VCaP (cell line): ENCODE measurements around the gene LRRFIP1.

Experiments used
- H3K27ac ChIP-seq: fragments of 450-650 bp; 2 replicates; pipeline ENCODE4 v1.5.1; 2017
- TF ChIP-seq, protein P1 (sequence below): fragments of 450-650 bp; conservative IDR thresholded peaks from 2 replicates; pipeline ENCODE4 v1.5.1; 2017; ENCODE audit warnings: mild to moderate bottlenecking, moderate library complexity

LRRFIP1 gene

DNA sequence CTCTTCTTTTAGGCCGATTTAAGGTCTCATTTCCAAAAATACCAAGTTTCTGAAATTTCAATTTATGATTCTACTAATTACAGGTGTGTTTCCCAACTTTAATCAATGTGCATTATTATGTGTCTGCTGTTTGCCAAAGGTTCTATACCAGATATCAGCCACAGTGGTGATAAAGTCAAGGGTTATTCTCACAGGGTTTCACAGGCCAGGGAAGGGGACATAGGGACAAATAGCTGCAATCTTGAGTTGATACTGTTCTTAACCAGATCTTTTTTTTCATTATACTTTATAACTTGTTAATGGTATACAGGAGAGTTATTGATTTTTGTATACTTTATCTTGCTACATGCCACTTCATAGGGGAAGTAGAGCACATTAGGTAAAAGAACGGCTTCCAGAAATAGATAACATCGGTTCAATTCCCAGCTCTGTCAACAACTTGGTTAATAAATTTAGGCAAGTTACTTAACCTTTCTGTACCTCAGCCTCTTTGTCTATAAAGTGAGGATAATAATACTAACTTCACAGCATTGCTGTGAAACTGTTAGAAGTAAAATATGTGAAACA is 200.1 kb downstream of the LRRFIP1 start:
- TF ChIP-seq, protein P1, sequence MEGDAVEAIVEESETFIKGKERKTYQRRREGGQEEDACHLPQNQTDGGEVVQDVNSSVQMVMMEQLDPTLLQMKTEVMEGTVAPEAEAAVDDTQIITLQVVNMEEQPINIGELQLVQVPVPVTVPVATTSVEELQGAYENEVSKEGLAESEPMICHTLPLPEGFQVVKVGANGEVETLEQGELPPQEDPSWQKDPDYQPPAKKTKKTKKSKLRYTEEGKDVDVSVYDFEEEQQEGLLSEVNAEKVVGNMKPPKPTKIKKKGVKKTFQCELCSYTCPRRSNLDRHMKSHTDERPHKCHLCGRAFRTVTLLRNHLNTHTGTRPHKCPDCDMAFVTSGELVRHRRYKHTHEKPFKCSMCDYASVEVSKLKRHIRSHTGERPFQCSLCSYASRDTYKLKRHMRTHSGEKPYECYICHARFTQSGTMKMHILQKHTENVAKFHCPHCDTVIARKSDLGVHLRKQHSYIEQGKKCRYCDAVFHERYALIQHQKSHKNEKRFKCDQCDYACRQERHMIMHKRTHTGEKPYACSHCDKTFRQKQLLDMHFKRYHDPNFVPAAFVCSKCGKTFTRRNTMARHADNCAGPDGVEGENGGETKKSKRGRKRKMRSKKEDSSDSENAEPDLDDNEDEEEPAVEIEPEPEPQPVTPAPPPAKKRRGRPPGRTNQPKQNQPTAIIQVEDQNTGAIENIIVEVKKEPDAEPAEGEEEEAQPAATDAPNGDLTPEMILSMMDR: no peak
- H3K27ac ChIP-seq: no peak overlapping the region
